T47D (cell line): ENCODE measurements around the gene TP53.
"Not testable (repeated sequence)": the region's sequence is repeated elsewhere in the genome, so short reads cannot be mapped to it uniquely, and the experiment has no call there.

Experiments used
- DNase-seq, 2 experiments: peaks; one replicate each; pipeline versions ENCODE4 v3.0.0 to v3.0.0-alpha.2; 2011 to 2012; ENCODE audit warnings: low read depth in 1 of 2, low spot score in 1 of 2
- JUND ChIP-seq: IDR thresholded peaks from 2 replicates; pipeline ENCODE4 v1.6.1; 2012; ENCODE audit warnings: low read depth
- in situ Hi-C: cut with HindIII; loops from 2 replicates; pipeline ENCODE4 v1.10.0; 2016; ENCODE audit warnings: low sequenced_read_pairs, low pct_unique_long_range_greater_than_20kb

TP53 gene

GRCh38 chr17:7632492-7632894 is 54.8 kb downstream of the TP53 start:
- in situ Hi-C loops: no loop called here
- peak; percentile 69 to 74 for DNase-seq
- TF ChIP-seq JUND: no peak

GRCh38 chr17:7631398-7632380 is 55.6 kb downstream of the TP53 start:
- TF ChIP-seq JUND: no peak
- no peak for DNase-seq
- in situ Hi-C loops: no loop called here

DNA sequence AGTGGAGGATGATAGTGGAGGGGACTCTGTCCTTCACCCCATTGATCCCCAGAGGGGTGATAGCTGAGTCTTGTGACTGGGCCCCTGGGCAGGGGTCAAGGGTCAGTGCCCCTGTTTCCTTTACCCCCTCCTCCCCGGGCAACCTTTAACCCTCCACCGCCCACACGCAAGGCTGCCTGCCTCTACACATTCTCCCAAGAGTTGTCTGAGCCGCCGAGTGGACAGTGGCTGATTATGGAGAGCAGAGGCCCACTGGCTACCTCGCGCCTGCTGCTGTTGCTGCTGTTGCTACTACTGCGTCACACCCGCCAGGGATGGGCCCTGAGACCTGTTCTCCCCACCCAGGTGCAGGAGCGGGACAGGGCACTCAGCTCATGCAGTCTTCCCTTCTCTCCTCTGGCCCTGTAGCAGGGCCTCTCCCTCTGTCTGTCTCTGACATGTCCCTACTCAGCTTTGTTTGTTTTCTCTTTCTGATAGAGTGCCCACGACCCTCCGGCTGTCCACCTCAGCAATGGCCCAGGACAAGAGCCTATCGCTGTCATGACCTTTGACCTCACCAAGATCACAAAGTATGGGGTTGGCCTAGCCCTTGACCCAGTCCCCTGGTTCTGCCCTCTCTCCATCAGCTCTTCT is 57.2 kb downstream of the TP53 start, which contains the start of gene SHBG:
SHBG (plus strand) TSS at position 197 of the 633 bp plus-strand sequence; CDS start at position 235, 38 bp downstream.
- in situ Hi-C loops: no loop called here
- no peak for TF ChIP-seq JUND

GRCh38 chr17:7627250-7628121 is 59.8 kb downstream of the TP53 start, which contains the start of gene SAT2:
Gene SAT2, minus strand, starts transcription at chr17:7627821. Its CDS starts 186 bp downstream, at chr17:7627635.
- no peak for TF ChIP-seq JUND
- in situ Hi-C loops: no loop called here
- peak; percentile 90 to 94 for DNase-seq

More for the DNA sequence above, 57.2 kb downstream of the TP53 start, which contains the start of gene SHBG:
- DNase-seq: no peak

DNA sequence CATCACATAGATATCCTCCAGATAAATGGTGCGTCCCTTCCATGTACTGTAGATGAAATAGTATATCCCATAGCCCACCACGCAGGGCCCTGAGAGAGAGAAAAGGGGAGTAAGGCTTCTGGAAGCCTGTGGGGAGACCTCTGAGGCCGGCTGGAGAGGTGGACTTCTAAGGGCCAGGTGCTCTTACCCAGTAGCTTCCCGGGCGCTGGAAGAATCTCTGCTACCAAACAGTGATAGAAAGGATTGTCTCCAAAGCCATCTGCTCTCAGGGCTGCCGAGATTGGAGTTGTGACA is 60.4 kb downstream of the TP53 start:
- in situ Hi-C loops: no loop called here
- TF ChIP-seq JUND: no peak
- no peak for DNase-seq

- in situ Hi-C loops: no loop called here
- TF ChIP-seq JUND: no peak
- DNase-seq: no peak
Observed at GRCh38 chr17:7626307-7626706, 61.0 kb downstream of the TP53 start.

DNA sequence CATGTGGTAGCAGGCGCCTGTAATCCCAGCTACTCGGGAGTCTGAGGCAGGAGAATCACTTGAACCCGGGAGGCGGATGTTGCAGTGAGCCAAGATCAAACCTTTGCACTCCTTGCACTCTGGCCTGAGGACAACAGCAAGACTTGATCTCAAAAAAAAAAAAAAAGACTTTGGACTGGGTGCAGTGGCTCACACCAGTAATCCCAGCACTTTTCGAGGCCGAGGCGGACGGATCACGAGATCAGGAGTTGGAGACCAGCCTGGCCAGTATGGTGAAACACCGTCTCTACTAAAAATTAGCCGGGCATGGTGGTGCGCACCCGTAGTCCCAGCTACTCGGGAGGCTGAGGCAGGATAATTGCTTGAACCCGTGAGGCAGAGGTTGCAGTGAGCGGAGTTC is 61.5 kb downstream of the TP53 start:
- in situ Hi-C loops, DNase-seq: not testable (repeated sequence)

DNA sequence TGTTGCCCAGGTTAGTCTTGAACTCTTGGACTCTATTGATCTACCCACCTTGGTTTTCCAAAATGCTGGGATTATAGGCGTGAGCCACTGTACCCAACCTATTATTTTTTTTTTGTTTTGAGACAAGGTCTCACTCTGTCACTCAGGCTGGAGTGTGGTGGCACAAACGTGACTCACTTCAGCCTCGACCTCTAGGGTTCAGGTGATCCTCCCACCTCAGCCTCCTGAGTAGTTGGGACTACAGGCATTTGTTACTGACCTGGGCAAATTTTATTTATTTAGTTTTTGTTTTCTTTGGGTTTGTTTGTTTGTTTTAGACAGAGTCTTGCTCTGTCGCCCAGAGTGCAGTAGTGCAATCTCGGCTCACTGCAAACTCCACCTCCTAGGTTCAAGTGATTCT is 63.6 kb downstream of the TP53 start:
- TF ChIP-seq JUND: no peak
- in situ Hi-C loops: no loop called here
- no peak for DNase-seq

DNA sequence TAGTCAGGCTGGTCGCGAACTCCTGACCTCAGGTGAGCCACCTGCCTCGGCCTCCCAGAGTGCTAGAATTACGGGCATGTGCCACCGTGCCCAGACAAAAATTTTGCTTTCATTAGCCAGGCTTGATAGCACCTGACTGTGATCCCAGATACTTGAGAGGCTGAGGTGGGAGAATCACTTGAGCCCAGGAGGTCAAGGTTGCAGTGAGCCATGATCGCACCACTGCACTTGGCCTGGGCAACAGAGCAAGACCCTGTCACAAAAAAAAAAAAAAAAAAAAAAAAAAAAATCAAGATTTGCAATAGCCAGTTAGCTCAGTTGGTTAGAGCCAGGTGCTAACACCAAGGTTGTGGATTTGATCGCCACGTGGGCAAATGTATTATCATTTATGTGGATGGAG is 66.5 kb downstream of the TP53 start:
- DNase-seq: no peak
- no peak for TF ChIP-seq JUND
- in situ Hi-C loops: no loop called here

DNA sequence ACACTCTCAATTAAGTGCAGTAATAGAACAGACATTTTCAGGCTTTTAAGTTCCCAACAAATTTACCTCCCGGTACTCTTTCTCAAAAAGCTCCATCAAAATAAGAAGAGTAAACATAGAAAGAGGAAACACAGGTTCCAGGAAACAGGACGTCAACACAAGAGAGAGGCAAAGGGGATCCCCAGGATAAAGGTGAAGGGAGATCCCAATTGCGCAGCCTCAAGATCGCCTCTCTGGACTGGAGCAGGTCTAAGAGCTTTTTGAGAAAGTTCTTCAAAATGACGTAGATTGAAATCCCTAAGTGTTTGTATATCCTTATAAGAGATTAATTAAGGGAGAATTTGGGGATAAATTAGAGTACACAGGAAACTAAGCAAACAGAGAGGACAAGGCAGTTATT is 68.7 kb downstream of the TP53 start:
- in situ Hi-C loops: no loop called here

More for the DNA sequence above, 68.7 kb downstream of the TP53 start:
- DNase-seq: no peak
- TF ChIP-seq JUND: no peak
